Measurements from ENCODE around the gene CRYAA. TPM values are rescaled to one million over a fixed set of nuclear protein-coding genes. Genes with fewer than 3 reads are reported as not detected.

Gene CRYAA
- total RNA-seq, 2 donors from 2014 or later = not detected

GRCh38 chr21:43193651-43194302, 25.0 kb downstream of the CRYAA start:
- intact Hi-C loops (cut with DNase I) = no loop called here
- no peak overlapping the region for H3K4me3 ChIP-seq
- H3K27ac ChIP-seq = no peak overlapping the region
- H3K9ac ChIP-seq (ENCODE audit: low read depth in 2 of 2, low read length in 2 of 2) = no peak overlapping the region
- no peak for TF ChIP-seq CTCF (IDR thresholded peaks at IDR 0.05)
- no peaks in the 10 kb centered on the region for H3K36me3 ChIP-seq
- no peaks in the 10 kb centered on the region for H3K4me1 ChIP-seq
- H3K9me3 ChIP-seq = no peaks in the 10 kb centered on the region
- DNase-seq = peak; percentile 13
- no peaks in the 10 kb centered on the region for H3K27me3 ChIP-seq

DNA sequence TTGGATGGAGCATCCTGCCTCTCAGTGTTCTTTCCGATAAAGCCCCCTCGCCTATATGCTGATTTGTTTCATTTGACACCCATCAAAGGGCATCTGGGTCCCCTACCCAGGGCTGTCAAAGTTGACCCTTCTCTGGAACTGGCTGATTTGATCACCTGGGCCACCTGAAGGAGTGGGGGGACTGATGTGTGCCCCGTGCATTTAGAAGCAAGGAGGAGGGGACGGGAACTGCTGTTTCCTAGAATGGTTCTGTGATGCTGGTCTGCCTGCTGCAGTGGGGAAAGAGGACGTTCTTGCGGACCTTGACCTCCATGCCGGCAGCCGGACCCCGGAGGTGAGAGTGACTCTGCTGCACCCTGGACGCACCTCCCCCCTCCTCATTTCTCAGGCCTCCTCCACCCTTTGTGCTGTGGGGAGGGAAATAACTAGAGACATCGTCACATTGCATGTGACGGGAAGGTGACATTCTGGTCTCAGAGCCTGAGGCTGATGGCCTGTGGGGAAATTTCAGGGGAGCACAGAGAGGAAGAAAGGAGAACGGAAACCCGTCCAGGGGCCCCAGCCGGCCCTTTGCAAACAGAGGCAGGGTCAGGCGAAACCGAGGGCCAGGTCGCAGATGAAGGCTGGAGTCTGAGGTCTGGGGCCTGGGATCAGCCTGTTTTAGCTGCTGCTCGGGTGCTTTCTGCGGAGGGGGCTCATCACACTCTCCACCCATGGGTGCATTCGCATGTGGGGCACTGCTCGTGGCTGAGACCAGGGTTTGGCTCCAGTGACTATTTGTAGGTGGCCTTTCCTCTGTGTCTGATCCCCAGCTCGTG, 25.7 kb downstream of the CRYAA start:
- Histone ChIP-seq H3K4me1 (no peaks in the 10 kb centered on the region), H3K27me3 (no peaks in the 10 kb centered on the region), H3K27ac (no peak overlapping the region), H3K9ac (ENCODE audit: low read depth in 2 of 2, low read length in 2 of 2) (no peak overlapping the region), H3K4me3 (no peak overlapping the region), H3K36me3 (no peaks in the 10 kb centered on the region), H3K9me3 (no peaks in the 10 kb centered on the region)
- intact Hi-C loops (cut with DNase I) = no loop called here
- no peak for TF ChIP-seq CTCF (IDR thresholded peaks at IDR 0.05)
- DNase-seq = peak; percentile 14

DNA sequence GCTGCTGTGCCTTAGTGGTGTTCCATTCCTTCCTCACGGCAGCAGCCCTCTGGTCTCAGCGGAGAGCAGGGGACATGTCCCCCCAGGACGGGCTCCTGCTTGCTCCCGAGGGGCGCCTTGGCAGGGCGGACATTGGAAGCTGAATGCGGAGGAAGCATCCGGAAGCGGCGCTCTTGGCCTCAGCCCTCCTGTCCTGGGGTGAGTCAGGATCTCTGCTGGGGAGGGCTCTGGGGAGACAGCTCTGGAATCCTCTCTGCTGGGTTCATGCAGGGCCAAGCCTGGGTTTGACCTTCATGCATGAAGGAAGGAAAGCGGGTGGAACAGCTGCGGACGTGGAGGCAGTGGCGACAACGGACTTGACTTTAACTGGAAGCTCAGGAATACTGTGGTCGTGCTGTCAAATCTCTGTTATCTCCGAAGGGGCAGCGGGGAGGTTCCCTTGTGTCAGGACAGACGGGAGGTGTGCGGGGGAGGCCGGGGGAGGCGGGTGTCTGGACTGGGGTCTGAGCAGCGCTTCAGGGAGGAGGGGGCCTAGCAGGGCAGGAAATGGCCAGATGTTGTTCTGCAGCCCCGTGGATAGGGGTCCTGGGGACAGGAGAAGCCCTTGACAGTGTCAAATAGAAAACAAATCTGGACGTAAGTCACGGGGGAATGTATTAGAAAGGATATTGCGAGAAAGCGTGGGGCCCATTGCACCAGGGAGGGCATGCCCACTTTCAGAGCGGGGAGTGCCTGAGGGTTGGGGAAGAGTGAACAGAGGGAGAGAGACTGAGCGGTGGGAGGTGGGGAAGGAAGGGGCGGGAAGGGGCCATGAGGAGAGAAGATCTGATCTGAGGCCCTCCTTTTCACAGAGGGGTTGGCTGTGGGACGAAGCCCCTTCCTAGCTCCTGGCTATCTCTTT, 26.6 kb downstream of the CRYAA start:
- H3K4me3 ChIP-seq = no peak overlapping the region
- no peaks in the 10 kb centered on the region for H3K27me3 ChIP-seq
- H3K36me3 ChIP-seq = no peaks in the 10 kb centered on the region
- no peak overlapping the region for H3K9ac ChIP-seq (ENCODE audit: low read depth in 2 of 2, low read length in 2 of 2)
- H3K4me1 ChIP-seq = no peaks in the 10 kb centered on the region
- TF ChIP-seq CTCF (IDR thresholded peaks at IDR 0.05) = no peak
- no peak overlapping the region for H3K27ac ChIP-seq
- H3K9me3 ChIP-seq = no peaks in the 10 kb centered on the region
- intact Hi-C loops (cut with DNase I) = no loop called here
- DNase-seq = peak; percentile 16

GRCh38 chr21:43196826-43197225, 28.0 kb downstream of the CRYAA start:
- peak overlapping the region in 1 of 2 donors; percentile 22 for H3K9ac ChIP-seq (ENCODE audit: low read depth in 2 of 2, low read length in 2 of 2)
- no peak for TF ChIP-seq CTCF (IDR thresholded peaks at IDR 0.05)
- no peaks in the 10 kb centered on the region for H3K27me3 ChIP-seq
- peaks cover 4% of the 10 kb centered on the region for H3K9me3 ChIP-seq
- H3K27ac ChIP-seq = no peak overlapping the region
- no peak overlapping the region for H3K4me3 ChIP-seq
- peak; percentile 44 for DNase-seq
- intact Hi-C loops (cut with DNase I) = no loop called here
- H3K4me1 ChIP-seq = no peaks in the 10 kb centered on the region
- no peaks in the 10 kb centered on the region for H3K36me3 ChIP-seq

DNA sequence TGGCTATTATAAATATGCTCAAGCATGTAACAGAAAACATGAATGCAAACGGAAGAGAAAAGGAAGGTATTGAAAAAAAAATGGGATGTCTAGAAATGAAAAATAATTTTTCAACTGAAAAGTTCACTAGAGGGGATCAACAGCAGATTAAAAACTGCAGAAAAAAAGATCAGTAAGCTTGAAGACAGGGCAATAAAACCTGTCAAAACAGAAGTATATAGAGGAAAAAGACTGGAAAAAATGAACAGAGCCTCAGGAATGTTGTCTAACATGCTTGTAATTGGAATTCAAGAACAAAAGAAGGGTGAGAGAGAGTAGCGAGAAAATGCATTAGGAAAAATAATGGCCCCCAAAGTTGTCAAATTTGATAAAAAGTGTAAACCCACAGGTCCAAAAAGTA, 29.6 kb downstream of the CRYAA start:
- Histone ChIP-seq H3K4me1 (no peaks in the 10 kb centered on the region), H3K36me3 (no peaks in the 10 kb centered on the region), H3K9me3 (peaks cover 5% of the 10 kb centered on the region), H3K9ac (ENCODE audit: low read depth in 2 of 2, low read length in 2 of 2) (no peak overlapping the region), H3K27ac (no peak overlapping the region), H3K27me3 (no peaks in the 10 kb centered on the region), H3K4me3 (no peak overlapping the region)
- no peak for TF ChIP-seq CTCF (IDR thresholded peaks at IDR 0.05)
- DNase-seq = no peak
- intact Hi-C loops (cut with DNase I) = no loop called here

Measured in colonic mucosa (tissue), 4 donors.